Cardiac muscle cell (in vitro differentiated cells and primary cell): ENCODE data around the gene PPP2R3C. TPM values are rescaled to one million over a fixed set of nuclear protein-coding genes. Genes with fewer than 3 reads are reported as not detected.

Experiments used
- DNase-seq, 2 donors: peaks; one replicate each; pipeline versions ENCODE4 v3.0.0 to v3.0.0-alpha.2; 2010 to 2017; ENCODE audit warnings: low read depth in 1 of 2, low spot score in 1 of 2
- H3K27ac ChIP-seq: fragments of 200-600 bp; sonication (generic); 2 replicates; pipeline ENCODE4 v1.5.1; 2016
- H3K27me3 ChIP-seq: fragments of 200-600 bp; sonication (generic); 2 replicates; pipeline ENCODE4 v1.6.0; 2016; ENCODE audit warnings: control low read depth
- H3K36me3 ChIP-seq: fragments of 200-600 bp; sonication (generic); 2 replicates; pipeline ENCODE4 v1.5.1; 2016; ENCODE audit warnings: control low read depth
- H3K4me1 ChIP-seq: fragments of 200-600 bp; sonication (generic); 2 replicates; pipeline ENCODE4 v1.8.1; 2017; ENCODE audit warnings: low read depth, mild to moderate bottlenecking, mixed run types
- H3K4me3 ChIP-seq: fragments of 200-600 bp; sonication (generic); 2 replicates; pipeline ENCODE4 v1.5.1; 2016; ENCODE audit warnings: mild to moderate bottlenecking
- H3K9me3 ChIP-seq: fragments of 200-600 bp; sonication (generic); 2 replicates; pipeline ENCODE4 v1.5.1; 2017; ENCODE audit warnings: low read depth, mild to moderate bottlenecking, control low read depth
- polyA plus RNA-seq: library from polyadenylated mRNA; unstranded; fragments of >200 nt; fragmentation: Nextera tagmentation; extraction: Ambion mirVana; gene quantifications from 2 replicates; pipeline ENCODE4 v1.2.1, GENCODE V29; 2016
- total RNA-seq: library from RNA; depleted of rRNA; stranded (reverse); fragments of >200 nt; gene quantifications from 2 replicates; pipeline ENCODE4 v1.2.3, GENCODE V29; 2016
- TF ChIP-seq, protein P1 (sequence below): IDR thresholded peaks from 2 replicates; pipeline ENCODE4 v1.5.1; 2012; ENCODE audit warnings: low read depth, mild to moderate bottlenecking, low read length

PPP2R3C gene
- total and polyA plus RNA-seq, 2 experiments from 2014 or later: 12.5 to 22.0 TPM

DNA sequence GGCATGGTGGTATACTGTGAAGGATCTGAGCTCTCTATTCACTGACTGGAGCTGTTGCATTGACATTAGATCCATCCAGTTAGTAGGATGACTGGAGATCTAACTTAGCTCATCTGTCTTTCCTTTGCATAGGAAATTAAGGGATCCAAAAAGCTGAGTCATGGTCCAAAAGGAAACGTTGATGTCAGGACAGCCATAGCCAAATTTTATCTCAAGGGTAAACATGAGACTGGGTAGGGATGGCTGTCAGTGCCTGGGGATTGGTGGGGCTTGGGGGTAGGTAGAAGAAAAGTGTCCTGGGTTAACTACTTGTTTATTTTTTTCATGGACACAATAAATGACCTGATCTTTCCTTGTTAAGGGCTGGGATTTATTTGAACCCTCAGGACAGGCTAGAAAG, 71.1 kb downstream of the PPP2R3C start:
- H3K9me3 ChIP-seq: no peaks in the 10 kb centered on the region
- peak in 1 of 2 donors; percentile 72 for DNase-seq
- TF ChIP-seq, protein P1, sequence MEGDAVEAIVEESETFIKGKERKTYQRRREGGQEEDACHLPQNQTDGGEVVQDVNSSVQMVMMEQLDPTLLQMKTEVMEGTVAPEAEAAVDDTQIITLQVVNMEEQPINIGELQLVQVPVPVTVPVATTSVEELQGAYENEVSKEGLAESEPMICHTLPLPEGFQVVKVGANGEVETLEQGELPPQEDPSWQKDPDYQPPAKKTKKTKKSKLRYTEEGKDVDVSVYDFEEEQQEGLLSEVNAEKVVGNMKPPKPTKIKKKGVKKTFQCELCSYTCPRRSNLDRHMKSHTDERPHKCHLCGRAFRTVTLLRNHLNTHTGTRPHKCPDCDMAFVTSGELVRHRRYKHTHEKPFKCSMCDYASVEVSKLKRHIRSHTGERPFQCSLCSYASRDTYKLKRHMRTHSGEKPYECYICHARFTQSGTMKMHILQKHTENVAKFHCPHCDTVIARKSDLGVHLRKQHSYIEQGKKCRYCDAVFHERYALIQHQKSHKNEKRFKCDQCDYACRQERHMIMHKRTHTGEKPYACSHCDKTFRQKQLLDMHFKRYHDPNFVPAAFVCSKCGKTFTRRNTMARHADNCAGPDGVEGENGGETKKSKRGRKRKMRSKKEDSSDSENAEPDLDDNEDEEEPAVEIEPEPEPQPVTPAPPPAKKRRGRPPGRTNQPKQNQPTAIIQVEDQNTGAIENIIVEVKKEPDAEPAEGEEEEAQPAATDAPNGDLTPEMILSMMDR: no peak
- H3K36me3 ChIP-seq: peaks cover 8% of the 10 kb centered on the region
- no peaks in the 10 kb centered on the region for H3K4me1 ChIP-seq
- H3K27ac ChIP-seq: no peak overlapping the region
- no peak overlapping the region for H3K4me3 ChIP-seq
- H3K27me3 ChIP-seq: no peaks in the 10 kb centered on the region

DNA sequence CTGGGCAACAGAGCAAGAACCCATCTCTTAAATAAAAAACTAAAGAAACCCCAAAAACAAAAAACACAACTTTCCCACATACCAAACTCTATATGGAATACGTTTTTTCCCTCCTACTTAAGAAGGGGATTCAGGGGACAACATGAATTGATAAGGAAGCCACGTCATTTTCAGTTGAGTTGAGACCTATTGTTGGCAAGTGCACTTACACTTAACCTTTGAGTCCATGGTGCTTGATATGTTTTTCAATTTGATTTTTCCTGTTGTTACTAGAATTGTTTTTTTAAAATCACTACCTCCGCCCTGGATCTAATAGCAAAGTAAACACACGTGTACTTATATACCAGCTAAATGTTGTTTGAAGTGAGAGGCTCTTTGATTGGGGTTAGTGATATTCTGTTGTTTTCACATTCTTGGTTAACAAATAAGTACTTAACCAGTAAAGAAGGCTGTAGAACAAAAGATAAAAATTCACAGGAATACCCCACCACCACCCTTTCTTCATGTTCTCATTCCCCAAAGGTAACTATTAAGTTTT, 73.7 kb downstream of the PPP2R3C start:
- Histone ChIP-seq H3K27ac (no peak overlapping the region), H3K9me3 (no peaks in the 10 kb centered on the region), H3K4me1 (no peaks in the 10 kb centered on the region), H3K27me3 (no peaks in the 10 kb centered on the region), H3K4me3 (no peak overlapping the region), H3K36me3 (peaks cover 3% of the 10 kb centered on the region)
- DNase-seq: no peak
- TF ChIP-seq, protein P1: no peak

- TF ChIP-seq, protein P1: no peak
- H3K36me3 ChIP-seq: no peaks in the 10 kb centered on the region
- no peaks in the 10 kb centered on the region for H3K9me3 ChIP-seq
- no peaks in the 10 kb centered on the region for H3K4me1 ChIP-seq
- peak overlapping the region; percentile 68 for H3K4me3 ChIP-seq
- no peak for DNase-seq
- H3K27me3 ChIP-seq: no peaks in the 10 kb centered on the region
- peak overlapping the region; percentile 93 for H3K27ac ChIP-seq
These were observed 74.8 kb downstream of the PPP2R3C start for GRCh38 chr14:35046751-35047536.

- TF ChIP-seq, protein P1: no peak
- Histone ChIP-seq H3K4me1 (no peaks in the 10 kb centered on the region), H3K36me3 (no peaks in the 10 kb centered on the region), H3K27me3 (no peaks in the 10 kb centered on the region), H3K4me3 (peak within 1 kb of the TSS; percentile 68), H3K9me3 (no peaks in the 10 kb centered on the region), H3K27ac (peak within 1 kb of the TSS; percentile 93)
- DNase-seq: peak; percentile 98 to 99
These were observed 75.6 kb downstream of the PPP2R3C start, which contains the start of gene FAM177A1 for GRCh38 chr14:35046048-35046750. Gene FAM177A1, plus strand, starts transcription at chr14:35046272. Its CDS starts 192 bp downstream, at chr14:35046464.

DNA sequence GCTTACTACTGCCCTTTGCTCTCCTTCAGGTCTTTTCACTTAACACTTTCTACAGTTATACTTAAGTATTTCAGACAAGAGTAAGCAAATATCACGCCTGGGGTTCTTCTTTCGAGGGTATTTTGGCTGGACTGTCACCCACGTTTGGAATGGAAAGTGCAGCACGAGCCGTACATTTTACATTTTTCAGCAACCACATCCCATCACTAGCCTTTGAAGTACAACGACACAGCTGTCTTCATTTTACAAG, 76.1 kb downstream of the PPP2R3C start:
- H3K27me3 ChIP-seq: no peaks in the 10 kb centered on the region
- no peak for DNase-seq
- peak overlapping the region; percentile 93 for H3K27ac ChIP-seq
- H3K36me3 ChIP-seq: no peaks in the 10 kb centered on the region
- peak overlapping the region; percentile 68 for H3K4me3 ChIP-seq
- TF ChIP-seq, protein P1: no peak
- H3K4me1 ChIP-seq: no peaks in the 10 kb centered on the region
- H3K9me3 ChIP-seq: no peaks in the 10 kb centered on the region
